H1 (cell line): ENCODE data around the gene KRT83. TPM values are rescaled to one million over a fixed set of nuclear protein-coding genes. Genes with fewer than 3 reads are reported as not detected.

ENCODE experiments used
- CTCF ChIA-PET: fragments of 300-600 bp; sonication (Branson Sonifier 250); formaldehyde crosslinking; loops from one replicate; lab custom pipeline; 2021; ENCODE audit not compliant: partially characterized antibody; lab: Charles Lee
- POLR2A ChIA-PET: fragments of 300-600 bp; sonication (Branson Sonifier 250); formaldehyde crosslinking; loops from one replicate; lab custom pipeline; 2021; ENCODE audit warnings: inconsistent platforms; ENCODE audit not compliant: partially characterized antibody; lab: Charles Lee
- DNase-seq, 2 experiments: peaks; one replicate each; pipeline versions ENCODE4 v3.0.0 to v3.0.0-alpha.2; 2010 to 2022; ENCODE audit warnings: low spot score in 2 of 2, low read depth in 1 of 2, mixed read lengths in 1 of 2
- FAIRE-seq: peaks from 2 replicates; lab custom pipeline; 2011; peaks lifted over from hg19 to GRCh38; lab: Jason Lieb, UNC
- H2AFZ ChIP-seq: 2 replicates; pipeline ENCODE4 v1.8.1; 2012; ENCODE audit warnings: low read length, inconsistent platforms
- H2AK5ac ChIP-seq: 2 replicates; pipeline ENCODE4 v1.6.1; 2013; ENCODE audit warnings: low read depth, low read length
- H2BK120ac ChIP-seq: replicated peaks from 2 replicates; pipeline ENCODE3; 2013; ENCODE audit warnings: low read depth, low read length, inconsistent platforms
- H2BK12ac ChIP-seq: 2 replicates; pipeline ENCODE4 v1.6.1; 2013; ENCODE audit warnings: low read depth, low read length
- H2BK15ac ChIP-seq: 2 replicates; pipeline ENCODE4 v1.6.1; 2013; ENCODE audit warnings: low read length
- H2BK20ac ChIP-seq: 2 replicates; pipeline ENCODE4 v1.6.1; 2013; ENCODE audit warnings: low read length
- H2BK5ac ChIP-seq: 2 replicates; pipeline ENCODE4 v1.6.1; 2013; ENCODE audit warnings: low read depth, low read length
- H3K14ac ChIP-seq: 2 replicates; pipeline ENCODE4 v1.6.1; 2013; ENCODE audit warnings: inconsistent platforms; ENCODE audit not compliant: insufficient read length
- H3K18ac ChIP-seq: 2 replicates; pipeline ENCODE4 v1.6.1; 2013; ENCODE audit warnings: low read length; ENCODE audit errors: extremely low read depth
- H3K23ac ChIP-seq: 2 replicates; pipeline ENCODE4 v1.6.1; 2013; ENCODE audit warnings: inconsistent platforms; ENCODE audit not compliant: insufficient read length
- H3K23me2 ChIP-seq: 2 replicates; pipeline ENCODE4 v1.6.1; 2013; ENCODE audit warnings: low read depth, low read length
- H3K27ac ChIP-seq: 2 replicates; pipeline ENCODE4 v1.6.1; 2011; ENCODE audit warnings: low read depth, low read length, inconsistent platforms
- H3K27me3 ChIP-seq, 4 experiments: replicated peaks in 1 of 4; 1 replicate in 1 of 4; 2 replicates in 3 of 4; pipeline versions ENCODE4 v1.6.1 to v1.8.1; 2011 to 2013; ENCODE audit warnings: low read length in 3 of 4, mild to moderate bottlenecking in 3 of 4, inconsistent platforms in 2 of 4, mixed read lengths in 2 of 4, moderate library complexity in 1 of 4; ENCODE audit not compliant: control insufficient read depth in 3 of 4, insufficient read depth in 3 of 4; ENCODE audit errors: extremely low read depth in 1 of 4
- H3K36me3 ChIP-seq, 4 experiments: 2 replicates each; pipeline versions ENCODE4 v1.6.1 to v1.8.1; 2011 to 2013; ENCODE audit warnings: mild to moderate bottlenecking in 4 of 4, low read length in 3 of 4, moderate library complexity in 2 of 4, control low read depth in 1 of 4, inconsistent platforms in 1 of 4; ENCODE audit not compliant: insufficient read depth in 4 of 4, control insufficient read depth in 2 of 4
- H3K4ac ChIP-seq: replicated peaks from 2 replicates; pipeline ENCODE3; 2013; ENCODE audit warnings: low read length, low read depth, mixed read lengths, inconsistent platforms; ENCODE audit not compliant: insufficient read length
- H3K4me1 ChIP-seq, 4 experiments: replicated peaks in 1 of 4; 1 replicate in 1 of 4; 2 replicates in 3 of 4; pipeline versions ENCODE4 v1.6.1 to v1.8.1; 2011 to 2013; ENCODE audit warnings: low read length in 3 of 4, inconsistent platforms in 2 of 4, mixed read lengths in 1 of 4; ENCODE audit not compliant: insufficient read depth in 4 of 4, control insufficient read depth in 3 of 4
- H3K4me2 ChIP-seq, 2 experiments: 2 replicates each; pipeline versions ENCODE4 v1.6.1 to v1.8.1; 2011 to 2013; ENCODE audit warnings: low read depth in 2 of 2, low read length in 2 of 2, control low read depth in 1 of 2, inconsistent platforms in 1 of 2, mild to moderate bottlenecking in 1 of 2; ENCODE audit not compliant: insufficient read depth in 1 of 2
- H3K4me3 ChIP-seq, 4 experiments: fragments of 200-600, 300-600 bp in 1 of 4; sonication (generic), shearing (Covaris generic), sonication (Bioruptor Twin) in 1 of 4; 2 replicates each; pipeline versions ENCODE4 v1.5.1 to v1.8.1; 2011 to 2016; ENCODE audit warnings: low read length in 4 of 4, low read depth in 3 of 4, control low read depth in 2 of 4, inconsistent platforms in 2 of 4, mild to moderate bottlenecking in 2 of 4, mixed read lengths in 1 of 4, moderate library complexity in 1 of 4; ENCODE audit not compliant: insufficient read depth in 2 of 4; ENCODE audit errors: extremely low read depth in 1 of 4
- H3K56ac ChIP-seq: replicated peaks from 2 replicates; pipeline ENCODE3; 2013; ENCODE audit warnings: low read depth, mild to moderate bottlenecking, mixed read lengths, low read length, inconsistent platforms; ENCODE audit not compliant: insufficient read length
- H3K79me1 ChIP-seq: 2 replicates; pipeline ENCODE4 v1.6.1; 2013; ENCODE audit warnings: low read depth, low read length, control low read depth
- H3K79me2 ChIP-seq, 2 experiments: 2 replicates each; pipeline versions ENCODE4 v1.6.1 to v1.8.1; 2012 to 2013; ENCODE audit warnings: low read length in 2 of 2, mild to moderate bottlenecking in 2 of 2, inconsistent platforms in 1 of 2; ENCODE audit not compliant: insufficient read depth in 2 of 2, control insufficient read depth in 1 of 2
- H3K9ac ChIP-seq, 4 experiments: replicated peaks in 1 of 4; 1 replicate in 1 of 4; 2 replicates in 3 of 4; pipeline versions ENCODE4 v1.6.1 to v1.8.1; 2011 to 2013; ENCODE audit warnings: low read depth in 3 of 4, low read length in 3 of 4, control low read depth in 2 of 4, mild to moderate bottlenecking in 2 of 4, moderate library complexity in 2 of 4, inconsistent platforms in 1 of 4; ENCODE audit errors: extremely low read depth in 1 of 4
- H3K9me3 ChIP-seq, 2 experiments: 2 replicates each; pipeline versions ENCODE4 v1.6.1 to v1.8.1; 2012 to 2013; ENCODE audit warnings: mild to moderate bottlenecking in 2 of 2, moderate library complexity in 2 of 2, control low read depth in 1 of 2, inconsistent platforms in 1 of 2, low read depth in 1 of 2, low read length in 1 of 2, mixed read lengths in 1 of 2; ENCODE audit not compliant: insufficient read depth in 2 of 2
- H4K20me1 ChIP-seq, 2 experiments: replicated peaks in 1 of 2; 2 replicates each; pipeline versions ENCODE3 to v1.8.1; 2011 to 2013; ENCODE audit warnings: inconsistent platforms in 2 of 2, low read length in 2 of 2, mild to moderate bottlenecking in 1 of 2; ENCODE audit not compliant: insufficient read depth in 2 of 2, control insufficient read depth in 1 of 2
- H4K5ac ChIP-seq: 2 replicates; pipeline ENCODE4 v1.6.1; 2013; ENCODE audit warnings: low read length, low read depth, mixed read lengths, inconsistent platforms; ENCODE audit not compliant: insufficient read length
- H4K8ac ChIP-seq: 2 replicates; pipeline ENCODE4 v1.8.0; 2013; ENCODE audit warnings: mild to moderate bottlenecking, moderate library complexity, low read length, inconsistent platforms; ENCODE audit not compliant: insufficient read depth; ENCODE audit errors: extremely low read depth
- H4K91ac ChIP-seq: replicated peaks from 2 replicates; pipeline ENCODE3; 2013; ENCODE audit warnings: low read length, mixed read lengths, inconsistent platforms; ENCODE audit not compliant: insufficient read length
- BCL11A ChIP-seq, 2 experiments: IDR thresholded peaks; one replicate each; pipeline ENCODE4 v1.6.1; 2011; ENCODE audit warnings: low read depth in 2 of 2, low read length in 2 of 2, mild to moderate bottlenecking in 2 of 2
- CHD1 ChIP-seq: IDR thresholded peaks from 2 replicates; pipeline ENCODE4 v1.6.1; 2012; ENCODE audit warnings: low read depth, low read length, improper control_type of control experiment
- CREB1 ChIP-seq: IDR thresholded peaks from 2 replicates; pipeline ENCODE4 v1.6.1; 2012; ENCODE audit warnings: inconsistent platforms
- EGR1 ChIP-seq: IDR thresholded peaks from 2 replicates; pipeline ENCODE4 v1.6.1; 2011; ENCODE audit warnings: low read depth, low read length, borderline replicate concordance
- EP300 ChIP-seq, 2 experiments: IDR thresholded peaks; 1 replicate in 1 of 2; 2 replicates in 1 of 2; pipeline ENCODE4 v1.6.1; 2011 to 2012; ENCODE audit warnings: low read depth in 2 of 2, low read length in 2 of 2, mild to moderate bottlenecking in 2 of 2, borderline replicate concordance in 1 of 2, inconsistent platforms in 1 of 2, moderate library complexity in 1 of 2
- GABPA ChIP-seq: IDR thresholded peaks from 2 replicates; pipeline ENCODE4 v1.6.1; 2011; ENCODE audit warnings: mild to moderate bottlenecking, low read length, moderate library complexity, borderline replicate concordance; ENCODE audit not compliant: insufficient read depth
- JUN ChIP-seq: IDR thresholded peaks from 2 replicates; pipeline ENCODE4 v1.6.1; 2011; ENCODE audit warnings: low read depth, mild to moderate bottlenecking, improper control_type of control experiment, low read length
- KDM1A ChIP-seq: fragments of 200-600, 300-600 bp; sonication (generic); IDR thresholded peaks from 2 replicates; pipeline ENCODE4 v1.7.1; 2016; ENCODE audit warnings: mild to moderate bottlenecking, low read length, borderline replicate concordance
- KDM5A ChIP-seq: fragments of 200-600 bp; IDR thresholded peaks from 2 replicates; pipeline ENCODE4 v1.7.1; 2012; ENCODE audit warnings: mild to moderate bottlenecking, low read length, inconsistent platforms, mixed read lengths
- MAX ChIP-seq: IDR thresholded peaks from 2 replicates; pipeline ENCODE4 v1.6.1; 2012; ENCODE audit warnings: inconsistent platforms
- PHF8 ChIP-seq: fragments of 200-600 bp; sonication (generic); conservative IDR thresholded peaks from 2 replicates; pipeline ENCODE4 v1.7.1; 2012; ENCODE audit warnings: low read depth, mild to moderate bottlenecking, inconsistent platforms, low read length, moderate library complexity
- SP2 ChIP-seq: IDR thresholded peaks from 2 replicates; pipeline ENCODE4 v1.6.1; 2012; ENCODE audit warnings: mild to moderate bottlenecking, low read length, inconsistent platforms
- TBP ChIP-seq: IDR thresholded peaks from 2 replicates; pipeline ENCODE4 v1.6.1; 2011; ENCODE audit warnings: low read depth, low read length, improper control_type of control experiment
- YY1 ChIP-seq: IDR thresholded peaks from 2 replicates; pipeline ENCODE4 v1.6.1; 2011; ENCODE audit warnings: low read depth, mild to moderate bottlenecking, low read length
- WGBS, 2 experiments: shearing (Covaris generic) in 1 of 2; methylation state at CpG; one replicate each; pipeline versions ENCODE4 v1.1.6 to v1.1.7; 2013 to 2015; ENCODE audit warnings: low lambda C conversion rate in 2 of 2, mixed read lengths in 2 of 2, inconsistent platforms in 1 of 2, low coverage in 1 of 2, missing lambda C conversion rate in 1 of 2; ENCODE audit not compliant: insufficient replicate concordance in 2 of 2, insufficient coverage in 1 of 2, insufficient read length in 1 of 2; ENCODE audit errors: extremely low coverage in 1 of 2, missing lambda C conversion rate in 1 of 2; 5-methylcytosine and 5-hydroxymethylcytosine counted together
- polyA plus RNA-seq, 7 experiments: library from polyadenylated mRNA; depleted of rRNA in 3 of 7; stranded (reverse) in 5 of 7; unstranded in 2 of 7; fragments of >200 nt in 5 of 7; fragments of 200-250 nt in 2 of 7; gene quantifications; 1 replicate in 5 of 7; 2 replicates in 1 of 7; 4 replicates in 1 of 7; pipeline versions ENCODE4 v1.2.1 to v1.2.3, GENCODE V29; 2011 to 2013; ENCODE audit warnings: missing spikeins in 2 of 7, mixed read lengths in 2 of 7
- total RNA-seq: library from RNA; stranded (reverse); fragmentation: NEBNext Ultra II Directional; extraction: Animal tissue kit (Norgen Biotek cat#: 25700); gene quantifications from 2 replicates; pipeline ENCODE4 v1.2.1, GENCODE V29; 2021

Gene KRT83
- total and polyA plus RNA-seq, 2 of the 8 experiments (the other 6 are each of a cell fraction or from before 2014, with no cell fraction given), result not detected

GRCh38 chr12:52291267-52291935 lies 29.8 kb downstream of the KRT83 start, which contains the start of gene KRT81:
TSS of gene KRT81 (minus strand) at chr12:52291534. CDS start at chr12:52291465, 69 bp downstream.
- H3K27me3 ChIP-seq, result no peaks in the 10 kb centered on the region; a peak in 1 of 7 replicates
- H3K27ac ChIP-seq, result no peak within 1 kb of the TSS
- H3K23me2 ChIP-seq, result 0 out of 2 replicates have a peak, but pooled peaks cover 2% of the 10 kb centered on the region
- no peak within 1 kb of the TSS for H3K56ac ChIP-seq
- no peak within 1 kb of the TSS for H2BK120ac ChIP-seq
- no peak within 1 kb of the TSS for H2AK5ac ChIP-seq
- no peak within 1 kb of the TSS for H3K4me2 ChIP-seq
- no peak within 1 kb of the TSS for H2BK15ac ChIP-seq
- no peak within 1 kb of the TSS for H2BK5ac ChIP-seq
- POLR2A ChIA-PET, result no interaction called here
- DNase-seq (no peak), FAIRE-seq (no peak)
- H3K18ac ChIP-seq, result no peak within 1 kb of the TSS
- H2AFZ ChIP-seq, result no peak within 1 kb of the TSS
- H3K9ac ChIP-seq, result no peak within 1 kb of the TSS
- peaks cover 0 to 2% (median under 1%) of the 10 kb centered on the region in 4 experiments; a peak in 1 of 7 replicates for H3K4me1 ChIP-seq
- H3K79me2 ChIP-seq, result no peaks in the 10 kb centered on the region
- CTCF ChIA-PET, result interaction anchor here (0.8 to 4.9 kb wide), 5 partner anchors 12 to 396 kb away, joined by 3 to 36 read pairs (median 5); no protein-coding TSS in a partner anchor
- WGBS, 2 experiments, result 92% methylated on average over 19 of the region's 32 CpGs; no CpG with 5 or more reads in 1 of the 2 experiments
- H3K23ac ChIP-seq, result no peak within 1 kb of the TSS
- no peak within 1 kb of the TSS for H2BK12ac ChIP-seq
- H4K8ac ChIP-seq, result no peak within 1 kb of the TSS
- H3K36me3 ChIP-seq, result no peaks in the 10 kb centered on the region
- H4K91ac ChIP-seq, result no peak within 1 kb of the TSS
- H3K79me1 ChIP-seq, result no peaks in the 10 kb centered on the region
- H2BK20ac ChIP-seq, result no peak within 1 kb of the TSS
- H3K4ac ChIP-seq, result no peak within 1 kb of the TSS
- no peaks in the 10 kb centered on the region for H4K20me1 ChIP-seq
- no peak within 1 kb of the TSS for H4K5ac ChIP-seq
- H3K4me3 ChIP-seq, result no peak within 1 kb of the TSS
- H3K14ac ChIP-seq, result no peak within 1 kb of the TSS
- no peaks in the 10 kb centered on the region for H3K9me3 ChIP-seq
- TF ChIP-seq GABPA (no peak), MAX (no peak), TBP (no peak), SP2 (no peak), JUN (no peak), KDM1A (no peak), PHF8 (no peak), KDM5A (no peak), CREB1 (no peak), EGR1 (no peak), CHD1 (no peak), EP300 (IDR thresholded peaks at IDR 0.05; ENCODE audit: borderline replicate concordance in 1 of 2, low read depth in 2 of 2, low read length in 2 of 2) (no peak), YY1 (no peak), BCL11A (IDR thresholded peaks at IDR 0.05; ENCODE audit: low read depth in 2 of 2, low read length in 2 of 2) (no peak)
